ENCODE measurements around the gene PDCL3. TPM values are rescaled to one million over a fixed set of nuclear protein-coding genes. Genes with fewer than 3 reads are reported as not detected.

PDCL3 gene
- total and polyA plus RNA-seq, 12 donors: 9.6 to 51.3 (median 17.9) TPM

- DNase-seq: peak in 3 of 7 donors; percentile 17 to 55 (median 33)
- no peak for TF ChIP-seq POLR2A (IDR thresholded peaks at IDR 0.05)
- TF ChIP-seq CTCF (IDR thresholded peaks at IDR 0.05): no peak
- Histone ChIP-seq H3K4me1 (replicated peaks in 1 of 2) (no peaks in the 10 kb centered on the region), H3K9me3 (replicated peaks in 1 of 3) (no peaks in the 10 kb centered on the region), H3K4me3 (no peak overlapping the region), H3K27ac (peak overlapping the region in 1 of 5 donors; percentile 37), H3K36me3 (replicated peaks in 1 of 2) (no peaks in the 10 kb centered on the region), H3K27me3 (no peaks in the 10 kb centered on the region)
- 72 to 78% (median 76%) methylated on average over 13 to 15 of the region's 15 CpGs for WGBS, 4 donors
- intact Hi-C loops (cut with DNase I): no loop called here
Observed at GRCh38 chr2:100580367-100581276, 17.8 kb downstream of the PDCL3 start.

- DNase-seq: peak in 1 of 7 donors; percentile 13
- Histone ChIP-seq H3K4me3 (no peak overlapping the region), H3K4me1 (replicated peaks in 1 of 2) (no peaks in the 10 kb centered on the region), H3K9me3 (replicated peaks in 1 of 3) (no peaks in the 10 kb centered on the region), H3K27me3 (no peaks in the 10 kb centered on the region), H3K27ac (peak overlapping the region in 1 of 5 donors; percentile 37), H3K36me3 (replicated peaks in 1 of 2) (no peaks in the 10 kb centered on the region)
- intact Hi-C loops (cut with DNase I): no loop called here
- 71 to 82% (median 74%) methylated on average over 1 of the region's 1 CpG for WGBS, 4 donors
- TF ChIP-seq CTCF (IDR thresholded peaks at IDR 0.05) (no peak), POLR2A (IDR thresholded peaks at IDR 0.05) (no peak)
Observed at GRCh38 chr2:100581277-100581612, 18.5 kb downstream of the PDCL3 start.

GRCh38 chr2:100584816-100585215 lies 22.0 kb downstream of the PDCL3 start:
- intact Hi-C loops (cut with DNase I): no loop called here
- H3K9me3 ChIP-seq (replicated peaks in 1 of 3): no peaks in the 10 kb centered on the region
- DNase-seq: no peak
- H3K27me3 ChIP-seq: no peaks in the 10 kb centered on the region
- 61 to 78% (median 73%) methylated on average over 3 of the region's 3 CpGs for WGBS, 4 donors
- no peaks in the 10 kb centered on the region for H3K4me1 ChIP-seq (replicated peaks in 1 of 2)
- no peak overlapping the region for H3K27ac ChIP-seq
- H3K36me3 ChIP-seq (replicated peaks in 1 of 2): no peaks in the 10 kb centered on the region
- no peak for TF ChIP-seq POLR2A (IDR thresholded peaks at IDR 0.05)
- no peak for TF ChIP-seq CTCF (IDR thresholded peaks at IDR 0.05)
- H3K4me3 ChIP-seq: no peak overlapping the region

- Histone ChIP-seq H3K4me3 (no peak overlapping the region), H3K27me3 (no peaks in the 10 kb centered on the region), H3K36me3 (replicated peaks in 1 of 2) (no peaks in the 10 kb centered on the region), H3K27ac (no peak overlapping the region), H3K4me1 (replicated peaks in 1 of 2) (no peaks in the 10 kb centered on the region), H3K9me3 (replicated peaks in 1 of 3) (no peaks in the 10 kb centered on the region)
- intact Hi-C loops (cut with DNase I): no loop called here
- DNase-seq: peak in 2 of 7 donors; percentile 40 to 42
- WGBS, 4 donors: 56 to 65% (median 59%) methylated on average over 7 of the region's 7 CpGs
- TF ChIP-seq POLR2A (IDR thresholded peaks at IDR 0.05) (no peak), CTCF (IDR thresholded peaks at IDR 0.05) (no peak)
Observed at GRCh38 chr2:100588071-100588786, 25.4 kb downstream of the PDCL3 start.
